Mesodermal cell (in vitro differentiated cells): ENCODE measurements around the gene PTPRN2.

Experiments used
- H3K27ac ChIP-seq: 2 replicates; pipeline ENCODE4 v1.7.0; 2013; ENCODE audit warnings: mild to moderate bottlenecking, low read depth, low read length, moderate library complexity; ENCODE audit not compliant: severe bottlenecking
- H3K36me3 ChIP-seq: 2 replicates; pipeline ENCODE4 v1.7.1; 2013; ENCODE audit warnings: mild to moderate bottlenecking, low read length, moderate library complexity; ENCODE audit not compliant: control insufficient read depth, insufficient read depth
- H3K4me1 ChIP-seq: one replicate; pipeline ENCODE4 v1.7.1; 2013; ENCODE audit warnings: mild to moderate bottlenecking, low read length; ENCODE audit not compliant: insufficient read depth, control insufficient read depth, poor library complexity, severe bottlenecking
- H3K4me3 ChIP-seq: 2 replicates; pipeline ENCODE4 v1.7.0; 2013; ENCODE audit warnings: low read length, control low read depth, mild to moderate bottlenecking; ENCODE audit not compliant: insufficient read depth, poor library complexity, severe bottlenecking; ENCODE audit errors: extremely low read depth
- H3K9me3 ChIP-seq: 2 replicates; pipeline ENCODE4 v1.7.1; 2013; ENCODE audit warnings: mild to moderate bottlenecking, low read length, moderate library complexity; ENCODE audit not compliant: control insufficient read depth
- WGBS, 2 experiments: methylation state at CpG; one replicate each; pipeline ENCODE4 v1.1.5; 2013; ENCODE audit warnings: missing lambda C conversion rate in 2 of 2; ENCODE audit not compliant: insufficient coverage in 2 of 2; 5-methylcytosine and 5-hydroxymethylcytosine counted together

PTPRN2 gene

GRCh38 chr7:157552295-157552993 lies 1035.2 kb downstream of the PTPRN2 start:
- Histone ChIP-seq H3K27ac (no peak overlapping the region), H3K36me3 (no peaks in the 10 kb centered on the region), H3K4me1 (no peaks in the 10 kb centered on the region), H3K9me3 (peaks cover 82% of the 10 kb centered on the region), H3K4me3 (no peak overlapping the region)
- WGBS, 2 experiments, result 73 to 77% methylated on average over 18 to 21 of the region's 26 CpGs

GRCh38 chr7:157551325-157552070 lies 1036.1 kb downstream of the PTPRN2 start:
- 64 to 84% methylated on average over 4 to 8 of the region's 13 CpGs for WGBS, 2 experiments
- H3K9me3 ChIP-seq, result peaks cover 82% of the 10 kb centered on the region
- H3K27ac ChIP-seq, result no peak overlapping the region
- H3K36me3 ChIP-seq, result no peaks in the 10 kb centered on the region
- no peak overlapping the region for H3K4me3 ChIP-seq
- no peaks in the 10 kb centered on the region for H3K4me1 ChIP-seq

- 75 to 82% methylated on average over 25 to 29 of the region's 31 CpGs for WGBS, 2 experiments
These were observed 1037.0 kb downstream of the PTPRN2 start for GRCh38 chr7:157550300-157551275.

GRCh38 chr7:157549612-157550299 lies 1037.9 kb downstream of the PTPRN2 start:
- WGBS, 2 experiments, result 84 to 87% methylated on average over 16 to 20 of the region's 22 CpGs
- no peaks in the 10 kb centered on the region for H3K36me3 ChIP-seq
- peaks cover 71% of the 10 kb centered on the region for H3K9me3 ChIP-seq

More at GRCh38 chr7:157550300-157551275, 1037.0 kb downstream of the PTPRN2 start:
- no peak overlapping the region for H3K4me3 ChIP-seq
- H3K4me1 ChIP-seq, result no peaks in the 10 kb centered on the region
- no peaks in the 10 kb centered on the region for H3K36me3 ChIP-seq
- H3K9me3 ChIP-seq, result peaks cover 74% of the 10 kb centered on the region
- no peak overlapping the region for H3K27ac ChIP-seq

GRCh38 chr7:157548691-157549303 lies 1038.8 kb downstream of the PTPRN2 start:
- Histone ChIP-seq H3K4me3 (no peak overlapping the region), H3K27ac (no peak overlapping the region), H3K4me1 (no peaks in the 10 kb centered on the region), H3K9me3 (peaks cover 71% of the 10 kb centered on the region), H3K36me3 (no peaks in the 10 kb centered on the region)
- WGBS, 2 experiments, result 81% methylated on average over 23 to 24 of the region's 24 CpGs

More at GRCh38 chr7:157549612-157550299, 1037.9 kb downstream of the PTPRN2 start:
- no peak overlapping the region for H3K4me3 ChIP-seq
- no peaks in the 10 kb centered on the region for H3K4me1 ChIP-seq
- H3K27ac ChIP-seq, result no peak overlapping the region

GRCh38 chr7:157547611-157548010 lies 1040.0 kb downstream of the PTPRN2 start:
- H3K27ac ChIP-seq, result no peak overlapping the region
- H3K9me3 ChIP-seq, result peaks cover 69% of the 10 kb centered on the region
- 85 to 87% methylated on average over 23 of the region's 23 CpGs for WGBS, 2 experiments
- no peak overlapping the region for H3K4me3 ChIP-seq
- H3K4me1 ChIP-seq, result no peaks in the 10 kb centered on the region
- H3K36me3 ChIP-seq, result no peaks in the 10 kb centered on the region

GRCh38 chr7:157547102-157547501 lies 1040.5 kb downstream of the PTPRN2 start:
- Histone ChIP-seq H3K4me1 (no peaks in the 10 kb centered on the region), H3K9me3 (peaks cover 67% of the 10 kb centered on the region), H3K27ac (no peak overlapping the region), H3K4me3 (no peak overlapping the region), H3K36me3 (no peaks in the 10 kb centered on the region)
- WGBS, 2 experiments, result 53 to 65% methylated on average over 7 of the region's 7 CpGs

DNA sequence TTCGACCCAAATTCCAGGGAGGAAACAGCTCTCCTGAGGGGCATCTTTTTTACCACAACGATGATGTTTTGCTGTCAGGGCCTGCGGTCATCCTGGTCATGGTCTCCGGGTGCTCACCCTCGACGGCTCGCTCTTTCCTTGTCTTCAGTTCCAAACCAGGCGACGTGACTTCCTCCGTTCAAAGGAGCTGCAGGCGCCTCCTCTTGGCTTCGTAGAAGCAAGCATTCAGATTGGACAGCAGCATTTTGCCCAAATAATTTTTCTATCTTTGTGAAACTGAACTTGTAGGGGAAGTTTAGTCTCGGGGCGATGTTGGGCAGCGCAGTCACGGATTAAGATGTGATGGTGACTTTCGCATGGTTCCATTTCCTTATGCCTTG lies 1042.0 kb downstream of the PTPRN2 start:
- 82 to 89% methylated on average over 14 to 16 of the region's 17 CpGs for WGBS, 2 experiments
- no peaks in the 10 kb centered on the region for H3K4me1 ChIP-seq
- H3K4me3 ChIP-seq, result no peak overlapping the region
- peaks cover 60% of the 10 kb centered on the region for H3K9me3 ChIP-seq
- no peaks in the 10 kb centered on the region for H3K36me3 ChIP-seq
- no peak overlapping the region for H3K27ac ChIP-seq

- Histone ChIP-seq H3K9me3 (peaks cover 55% of the 10 kb centered on the region), H3K27ac (no peak overlapping the region), H3K36me3 (no peaks in the 10 kb centered on the region), H3K4me1 (no peaks in the 10 kb centered on the region), H3K4me3 (no peak overlapping the region)
- 81 to 86% methylated on average over 5 to 17 of the region's 17 CpGs for WGBS, 2 experiments
These were observed 1042.5 kb downstream of the PTPRN2 start for GRCh38 chr7:157544980-157545680.
